22Rv1 (cell line): ENCODE results near the gene ANKRD65.
"Not testable (repeated sequence)": the region's sequence is repeated elsewhere in the genome, so short reads cannot be mapped to it uniquely, and the experiment has no call there.

ENCODE experiments used
- CTCF ChIP-seq: fragments of 450-650 bp; IDR thresholded peaks from 2 replicates; pipeline ENCODE4 v1.5.1; 2017; ENCODE audit warnings: mild to moderate bottlenecking
- ZFX ChIP-seq: fragments of 450-650 bp; IDR thresholded peaks from 2 replicates; pipeline ENCODE4 v1.6.1; 2017; ENCODE audit warnings: antibody characterized with exemption, borderline replicate concordance

DNA sequence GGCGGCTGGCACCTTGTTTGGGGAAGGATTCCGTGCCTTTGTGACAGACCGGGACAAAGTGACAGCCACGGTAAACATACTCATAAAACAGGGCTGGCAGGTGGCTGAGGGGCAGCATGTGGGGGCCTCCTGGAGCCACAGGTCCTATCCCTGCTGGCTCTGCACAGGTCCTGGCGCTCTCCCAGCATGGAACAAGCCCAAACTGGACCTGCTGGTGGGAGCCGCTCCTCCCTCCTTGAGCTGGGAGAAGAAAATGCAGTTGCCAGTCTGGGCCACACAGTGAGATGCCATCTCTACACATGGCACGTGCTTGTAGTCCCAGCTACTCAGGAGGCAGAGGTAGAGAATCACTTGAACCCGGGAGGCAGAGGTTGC is 31.3 kb upstream of the ANKRD65 start:
- TF ChIP-seq CTCF, ZFX: not testable (repeated sequence)
